SW480 (cell line): Measurements from ENCODE around the gene ZNF750.
"Not testable (repeated sequence)": the region's sequence is repeated elsewhere in the genome, so short reads cannot be mapped to it uniquely, and the experiment has no call there.

Experiments
- DNase-seq: peaks from one replicate; pipeline ENCODE4 v3.0.0-alpha.2; 2016; ENCODE audit warnings: low spot score

ZNF750 gene

GRCh38 chr17:82793974-82794630 is 45.7 kb downstream of the ZNF750 start:
- DNase-seq = no peak

- DNase-seq = peak; percentile 86
These were observed 48.3 kb downstream of the ZNF750 start for GRCh38 chr17:82791532-82791931.

GRCh38 chr17:82790391-82790790 is 49.4 kb downstream of the ZNF750 start:
- DNase-seq = no peak

- no peak for DNase-seq
These were observed 50.0 kb downstream of the ZNF750 start for GRCh38 chr17:82789806-82790205.

- no peak for DNase-seq
These were observed 50.7 kb downstream of the ZNF750 start for GRCh38 chr17:82789051-82789592.

GRCh38 chr17:82788206-82789001 is 51.4 kb downstream of the ZNF750 start:
- peak; percentile 39 for DNase-seq

GRCh38 chr17:82787081-82787848 is 52.6 kb downstream of the ZNF750 start:
- DNase-seq = no peak

- no peak for DNase-seq
These were observed 53.4 kb downstream of the ZNF750 start for GRCh38 chr17:82786427-82786826.

- DNase-seq = not testable (repeated sequence)
These were observed 54.2 kb downstream of the ZNF750 start for GRCh38 chr17:82785581-82785980.

GRCh38 chr17:82783498-82783897 is 56.3 kb downstream of the ZNF750 start:
- DNase-seq = no peak

- no peak for DNase-seq
These were observed 57.1 kb downstream of the ZNF750 start for GRCh38 chr17:82782657-82783207.

- DNase-seq = peak; percentile 65
These were observed 57.9 kb downstream of the ZNF750 start for GRCh38 chr17:82781894-82782274.

- DNase-seq = no peak
These were observed 58.6 kb downstream of the ZNF750 start for GRCh38 chr17:82780971-82781893.

GRCh38 chr17:82780195-82780594 is 59.6 kb downstream of the ZNF750 start:
- DNase-seq = no peak

- no peak for DNase-seq
These were observed 60.3 kb downstream of the ZNF750 start for GRCh38 chr17:82779541-82779940.
